ENCODE measurements around the gene TARS2. TPM values are rescaled to one million over a fixed set of nuclear protein-coding genes. Genes with fewer than 3 reads are reported as not detected.

Gene TARS2
- total RNA-seq: 10 to 100 TPM; 29.8 to 33.7 TPM

DNA sequence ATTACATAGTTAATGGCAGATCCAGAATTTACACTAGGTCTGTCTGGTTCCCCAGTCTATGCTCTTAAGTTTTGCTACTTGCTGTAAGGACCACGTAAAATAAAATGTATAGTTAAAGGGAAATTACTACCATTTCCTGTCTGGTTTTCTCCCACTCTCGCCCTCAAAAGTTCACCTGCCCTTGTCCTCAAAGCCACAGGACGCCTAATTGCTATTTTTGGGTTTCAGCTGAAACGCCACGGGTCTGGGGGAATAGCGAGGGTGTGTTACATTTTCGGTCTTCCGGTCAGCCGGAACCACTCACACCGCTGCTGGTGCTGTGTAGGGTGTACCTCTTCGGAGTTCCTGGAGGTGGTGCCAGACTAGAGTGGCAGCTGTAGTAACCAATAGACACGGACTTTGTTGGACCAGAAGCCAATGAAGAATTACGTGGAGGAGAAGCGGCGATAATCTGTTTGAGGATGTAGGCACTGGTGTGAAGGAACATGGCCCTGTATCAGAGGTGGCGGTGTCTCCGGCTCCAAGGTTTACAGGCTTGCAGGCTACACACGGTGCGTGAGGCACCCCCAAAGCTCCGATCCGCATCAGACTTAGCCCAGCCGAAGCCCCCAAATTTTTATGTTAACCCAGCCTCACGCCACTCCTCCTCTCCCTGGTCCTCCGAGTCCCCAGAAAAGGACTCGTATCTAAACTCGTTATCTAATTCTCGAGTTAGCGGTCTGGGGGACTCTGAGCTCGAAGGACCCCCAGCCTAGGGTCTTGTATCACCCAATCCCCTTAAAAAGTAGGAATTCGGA, at the start of gene TARS2:
TSS of gene TARS2 (plus strand) at position 454 of the 797 bp plus-strand sequence. CDS start at position 486, 32 bp downstream.
- ATAC-seq (peak; percentile 100), DNase-seq (peak; percentile 98)
- Mint-ChIP-seq H3K9me3 (ENCODE audit: insufficient read depth) (no peaks in the 10 kb centered on the region), H3K27me3 (ENCODE audit: low read depth) (no peaks in the 10 kb centered on the region), H3K36me3 (ENCODE audit: low read depth) (peaks cover 20% of the 10 kb centered on the region), H3K27ac (peak within 1 kb of the TSS; percentile 95), H3K4me3 (peak within 1 kb of the TSS; percentile 87), H3K4me1 (ENCODE audit: low read depth) (peaks cover 23% of the 10 kb centered on the region)
- ChIA-PET CTCF (interaction anchor here (0.6 to 3.1 kb wide), 5 partner anchors 29 to 232 kb away, joined by 3 to 10 read pairs (median 4); partner anchors contain the start of gene FALEC), POLR2A (interaction anchor here (0.7 to 1.6 kb wide), 6 partner anchors 11 to 123 kb away, joined by 3 to 8 read pairs (median 4); partner anchors contain the start of genes FALEC and RPRD2)

- H3K36me3 Mint-ChIP-seq (ENCODE audit: low read depth): peaks cover 29% of the 10 kb centered on the region
- H3K27me3 Mint-ChIP-seq (ENCODE audit: low read depth): no peaks in the 10 kb centered on the region
- ChIA-PET POLR2A (interaction anchor here (1.0 kb wide), 1 partner anchor 77 kb away, joined by 3 read pairs; the partner anchor contains the start of gene RPRD2), CTCF (interaction anchor here (1.0 to 2.7 kb wide), 3 partner anchors 25 to 186 kb away, joined by 3 to 9 read pairs (median 5); no protein-coding TSS in a partner anchor)
- DNase-seq (no peak), ATAC-seq (no peak)
- peaks cover 3% of the 10 kb centered on the region for H3K4me1 Mint-ChIP-seq (ENCODE audit: low read depth)
- no peaks in the 10 kb centered on the region for H3K9me3 Mint-ChIP-seq (ENCODE audit: insufficient read depth)
- H3K27ac Mint-ChIP-seq: no peak overlapping the region
- H3K4me3 Mint-ChIP-seq: no peak overlapping the region
Observed at GRCh38 chr1:150441121-150441520, 46.1 kb upstream of the TARS2 start.

DNA sequence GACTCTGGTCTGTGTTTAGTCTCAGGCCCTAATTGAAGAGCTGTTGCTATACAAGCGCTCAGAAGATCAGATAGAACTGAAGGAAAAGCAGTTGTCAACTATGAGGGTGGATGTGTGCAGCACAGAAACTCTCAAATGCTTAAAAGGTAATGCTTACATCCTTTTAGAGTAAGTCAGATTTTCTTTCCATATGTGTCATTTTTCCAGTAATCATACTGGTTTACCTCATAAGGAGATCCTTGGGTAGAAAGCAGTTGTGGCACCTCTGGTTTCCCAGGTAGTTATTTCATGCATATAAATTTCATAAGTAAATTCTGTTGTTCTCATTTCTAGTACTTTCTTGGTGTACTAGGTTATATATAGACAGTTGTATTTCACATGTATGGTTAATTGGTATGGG, 43.0 kb upstream of the TARS2 start:
- no peaks in the 10 kb centered on the region for H3K27me3 Mint-ChIP-seq (ENCODE audit: low read depth)
- no peak overlapping the region for H3K4me3 Mint-ChIP-seq
- H3K4me1 Mint-ChIP-seq (ENCODE audit: low read depth): peaks cover 3% of the 10 kb centered on the region
- ATAC-seq (no peak), DNase-seq (no peak)
- CTCF ChIA-PET: interaction anchor here (1.2 to 1.6 kb wide), 2 partner anchors 88 to 188 kb away, joined by 3 to 4 read pairs; no protein-coding TSS in a partner anchor
- H3K27ac Mint-ChIP-seq: no peak overlapping the region
- POLR2A ChIA-PET: no interaction called here
- H3K9me3 Mint-ChIP-seq (ENCODE audit: insufficient read depth): no peaks in the 10 kb centered on the region
- H3K36me3 Mint-ChIP-seq (ENCODE audit: low read depth): peaks cover 45% of the 10 kb centered on the region

DNA sequence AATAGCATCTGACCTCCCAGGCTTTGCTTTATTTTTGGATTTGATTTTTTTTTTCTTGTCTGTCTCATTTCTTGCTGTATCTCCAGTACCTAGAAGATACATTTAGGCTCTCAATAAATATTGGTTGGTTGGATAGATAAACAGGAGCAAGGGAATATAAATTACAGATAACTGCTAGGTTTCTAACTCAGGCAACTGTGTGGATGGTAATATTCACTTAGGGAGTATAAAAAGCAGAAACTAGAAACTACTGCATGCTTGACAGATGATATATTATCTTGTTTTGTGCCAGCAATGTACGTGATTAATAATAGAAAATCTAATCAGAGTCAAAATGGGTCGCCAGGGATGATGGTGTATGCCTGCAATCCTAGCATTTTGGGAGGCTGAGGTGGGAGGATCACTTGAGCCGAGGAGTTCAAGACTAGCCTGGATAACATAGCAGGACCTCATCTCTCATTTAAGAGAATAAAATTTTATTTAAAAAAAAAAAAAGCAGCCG, 31.0 kb upstream of the TARS2 start:
- H3K4me3 Mint-ChIP-seq: no peak overlapping the region
- H3K27ac Mint-ChIP-seq: no peak overlapping the region
- H3K4me1 Mint-ChIP-seq (ENCODE audit: low read depth): peaks cover 4% of the 10 kb centered on the region
- no peaks in the 10 kb centered on the region for H3K9me3 Mint-ChIP-seq (ENCODE audit: insufficient read depth)
- DNase-seq: no peak
- peaks cover 37% of the 10 kb centered on the region for H3K36me3 Mint-ChIP-seq (ENCODE audit: low read depth)
- CTCF ChIA-PET: no interaction called here
- POLR2A ChIA-PET: no interaction called here
- no peaks in the 10 kb centered on the region for H3K27me3 Mint-ChIP-seq (ENCODE audit: low read depth)
- no peak for ATAC-seq

DNA sequence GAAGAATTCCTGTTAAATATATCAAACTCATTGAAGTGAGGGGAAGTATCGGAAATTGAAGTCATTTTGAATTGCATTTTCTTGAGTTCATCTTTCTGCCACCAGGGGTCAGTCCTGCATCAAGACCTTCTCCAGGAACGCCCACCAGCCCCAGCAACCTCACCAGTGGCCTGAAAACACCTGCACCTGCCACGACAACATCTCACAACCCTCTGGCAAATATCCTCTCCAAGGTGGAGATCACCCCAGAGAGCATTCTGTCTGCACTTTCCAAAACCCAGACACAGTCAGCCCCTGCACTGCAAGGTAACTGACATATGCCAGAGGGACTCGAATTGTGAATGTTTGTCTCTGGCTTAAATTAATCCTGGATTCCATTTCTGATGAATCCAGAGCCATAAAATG, 22.8 kb upstream of the TARS2 start:
- CTCF ChIA-PET: interaction anchor here (0.8 kb wide), 1 partner anchor 10 kb away, joined by 3 read pairs; no protein-coding TSS in a partner anchor
- Mint-ChIP-seq H3K9me3 (ENCODE audit: insufficient read depth) (no peaks in the 10 kb centered on the region), H3K36me3 (ENCODE audit: low read depth) (peaks cover 31% of the 10 kb centered on the region), H3K4me1 (ENCODE audit: low read depth) (peaks cover 4% of the 10 kb centered on the region), H3K4me3 (no peak overlapping the region), H3K27ac (no peak overlapping the region), H3K27me3 (ENCODE audit: low read depth) (no peaks in the 10 kb centered on the region)
- POLR2A ChIA-PET: no interaction called here
- ATAC-seq (peak; percentile 81), DNase-seq (peak; percentile 81)

DNA sequence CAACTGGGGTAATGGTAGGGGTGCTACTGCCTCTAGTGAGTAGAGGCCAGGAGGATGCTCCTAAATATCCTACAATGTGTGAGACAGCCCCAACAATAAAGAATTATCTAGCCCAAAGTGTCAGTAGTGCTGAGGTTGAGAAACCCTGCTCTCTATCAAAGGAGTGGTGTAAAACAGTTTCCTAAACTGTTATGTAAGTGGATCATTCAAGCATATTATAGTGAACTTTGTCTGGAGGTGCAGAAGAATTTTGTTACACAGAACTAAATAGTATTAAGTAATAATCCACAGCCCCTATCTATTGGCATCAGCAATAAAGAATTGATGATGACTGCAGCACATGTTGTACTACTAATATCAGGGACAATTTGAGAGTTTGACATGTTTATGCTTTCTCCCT, 20.3 kb upstream of the TARS2 start:
- DNase-seq (no peak), ATAC-seq (no peak)
- ChIA-PET POLR2A (no interaction called here), CTCF (no interaction called here)
- Mint-ChIP-seq H3K27ac (no peak overlapping the region), H3K9me3 (ENCODE audit: insufficient read depth) (no peaks in the 10 kb centered on the region), H3K36me3 (ENCODE audit: low read depth) (peaks cover 42% of the 10 kb centered on the region), H3K27me3 (ENCODE audit: low read depth) (no peaks in the 10 kb centered on the region), H3K4me3 (no peak overlapping the region), H3K4me1 (ENCODE audit: low read depth) (peaks cover 4% of the 10 kb centered on the region)

DNA sequence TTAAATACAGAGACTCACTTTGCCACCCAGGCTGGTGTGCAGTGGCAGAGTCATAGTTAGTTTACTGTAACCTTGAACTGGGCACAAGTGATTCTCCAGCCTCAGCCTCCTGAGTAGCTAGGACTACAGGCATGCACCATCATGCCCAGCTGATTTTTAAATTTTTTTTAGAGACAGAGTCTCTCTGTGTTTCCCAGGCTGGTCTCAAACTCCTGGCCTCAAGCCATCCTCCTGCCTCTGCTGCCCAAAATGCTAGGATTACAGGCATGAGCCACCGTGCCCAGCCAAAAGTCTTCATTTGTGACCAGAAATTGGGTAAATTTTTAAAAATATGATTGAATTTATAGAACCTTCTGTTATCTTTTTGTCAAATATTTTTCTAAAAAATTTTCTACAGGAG, 17.9 kb upstream of the TARS2 start:
- Mint-ChIP-seq H3K4me1 (ENCODE audit: low read depth) (peaks cover 2% of the 10 kb centered on the region), H3K9me3 (ENCODE audit: insufficient read depth) (no peaks in the 10 kb centered on the region), H3K36me3 (ENCODE audit: low read depth) (peaks cover 46% of the 10 kb centered on the region), H3K27me3 (ENCODE audit: low read depth) (no peaks in the 10 kb centered on the region), H3K4me3 (no peak overlapping the region), H3K27ac (no peak overlapping the region)
- no peak for DNase-seq
- no peak for ATAC-seq
- POLR2A ChIA-PET: no interaction called here
- CTCF ChIA-PET: no interaction called here

DNA sequence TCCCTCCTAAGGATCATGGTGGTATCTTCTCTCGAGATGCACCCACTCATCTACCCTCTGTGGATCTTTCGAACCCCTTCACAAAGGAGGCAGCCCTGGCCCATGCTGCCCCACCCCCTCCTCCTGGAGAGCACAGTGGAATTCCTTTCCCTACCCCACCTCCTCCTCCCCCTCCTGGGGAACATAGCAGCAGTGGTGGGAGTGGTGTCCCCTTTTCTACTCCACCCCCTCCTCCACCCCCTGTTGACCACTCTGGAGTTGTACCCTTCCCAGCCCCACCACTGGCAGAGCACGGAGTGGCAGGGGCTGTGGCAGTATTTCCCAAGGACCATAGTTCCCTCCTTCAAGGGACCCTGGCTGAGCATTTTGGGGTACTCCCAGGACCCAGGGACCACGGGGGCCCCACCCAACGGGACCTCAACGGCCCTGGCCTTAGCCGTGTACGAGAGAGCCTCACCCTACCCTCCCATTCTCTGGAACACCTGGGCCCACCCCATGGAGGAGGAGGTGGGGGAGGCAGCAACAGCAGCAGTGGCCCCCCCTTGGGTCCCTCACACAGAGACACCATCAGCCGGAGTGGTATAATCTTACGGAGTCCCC, 14.5 kb upstream of the TARS2 start:
- POLR2A ChIA-PET: no interaction called here
- DNase-seq (no peak), ATAC-seq (no peak)
- CTCF ChIA-PET: no interaction called here
- no peak overlapping the region for H3K4me3 Mint-ChIP-seq
- no peaks in the 10 kb centered on the region for H3K4me1 Mint-ChIP-seq (ENCODE audit: low read depth)
- no peaks in the 10 kb centered on the region for H3K9me3 Mint-ChIP-seq (ENCODE audit: insufficient read depth)
- H3K36me3 Mint-ChIP-seq (ENCODE audit: low read depth): peaks cover 30% of the 10 kb centered on the region
- no peaks in the 10 kb centered on the region for H3K27me3 Mint-ChIP-seq (ENCODE audit: low read depth)
- no peak overlapping the region for H3K27ac Mint-ChIP-seq

- Mint-ChIP-seq H3K4me1 (ENCODE audit: low read depth) (no peaks in the 10 kb centered on the region), H3K27ac (no peak overlapping the region), H3K4me3 (no peak overlapping the region), H3K27me3 (ENCODE audit: low read depth) (no peaks in the 10 kb centered on the region), H3K36me3 (ENCODE audit: low read depth) (peaks cover 30% of the 10 kb centered on the region), H3K9me3 (ENCODE audit: insufficient read depth) (no peaks in the 10 kb centered on the region)
- CTCF ChIA-PET: no interaction called here
- no peak for DNase-seq
- ATAC-seq: no peak
- POLR2A ChIA-PET: no interaction called here
Observed at GRCh38 chr1:150473659-150474058, 13.6 kb upstream of the TARS2 start.

- no peak for ATAC-seq
- Mint-ChIP-seq H3K36me3 (ENCODE audit: low read depth) (peaks cover 30% of the 10 kb centered on the region), H3K9me3 (ENCODE audit: insufficient read depth) (no peaks in the 10 kb centered on the region), H3K27ac (no peak overlapping the region), H3K27me3 (ENCODE audit: low read depth) (peaks cover 2% of the 10 kb centered on the region), H3K4me1 (ENCODE audit: low read depth) (no peaks in the 10 kb centered on the region), H3K4me3 (no peak overlapping the region)
- CTCF ChIA-PET: interaction anchor here (0.6 kb wide), 1 partner anchor 344 kb away, joined by 3 read pairs; no protein-coding TSS in a partner anchor
- POLR2A ChIA-PET: no interaction called here
- no peak for DNase-seq
Observed at GRCh38 chr1:150474869-150475268, 12.3 kb upstream of the TARS2 start.

DNA sequence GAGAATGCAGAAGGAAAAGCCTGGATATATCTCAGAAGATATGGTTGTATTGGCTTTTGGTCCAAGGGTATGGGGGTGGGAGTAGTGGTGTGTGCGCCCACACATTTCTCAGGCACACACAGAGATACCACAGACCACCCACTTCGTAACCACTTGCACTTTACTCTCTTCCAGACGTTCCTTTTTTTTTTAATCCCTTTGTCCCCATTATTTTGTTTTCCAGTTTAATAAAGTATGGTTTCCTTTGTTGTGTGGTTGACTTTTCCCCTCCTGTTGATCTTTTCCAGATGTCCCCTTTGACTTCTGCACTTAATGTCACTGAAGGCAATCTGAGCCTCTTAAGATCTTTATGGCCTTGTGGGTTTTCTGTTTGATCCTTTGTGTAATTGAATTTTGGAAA, 10.5 kb upstream of the TARS2 start:
- Mint-ChIP-seq H3K27me3 (ENCODE audit: low read depth) (peaks cover 4% of the 10 kb centered on the region), H3K27ac (no peak overlapping the region), H3K4me1 (ENCODE audit: low read depth) (no peaks in the 10 kb centered on the region), H3K36me3 (ENCODE audit: low read depth) (peaks cover 13% of the 10 kb centered on the region), H3K4me3 (no peak overlapping the region), H3K9me3 (ENCODE audit: insufficient read depth) (no peaks in the 10 kb centered on the region)
- ATAC-seq (no peak), DNase-seq (no peak)
- CTCF ChIA-PET: interaction anchor here (1.6 kb wide), 1 partner anchor 14 kb away, joined by 7 read pairs; no protein-coding TSS in a partner anchor
- POLR2A ChIA-PET: no interaction called here

GRCh38 chr1:150477320-150477719, 9.9 kb upstream of the TARS2 start:
- no peaks in the 10 kb centered on the region for H3K4me1 Mint-ChIP-seq (ENCODE audit: low read depth)
- H3K36me3 Mint-ChIP-seq (ENCODE audit: low read depth): peaks cover 8% of the 10 kb centered on the region
- no peaks in the 10 kb centered on the region for H3K9me3 Mint-ChIP-seq (ENCODE audit: insufficient read depth)
- CTCF ChIA-PET: no interaction called here
- DNase-seq (no peak), ATAC-seq (no peak)
- no peak overlapping the region for H3K4me3 Mint-ChIP-seq
- H3K27ac Mint-ChIP-seq: no peak overlapping the region
- H3K27me3 Mint-ChIP-seq (ENCODE audit: low read depth): peaks cover 4% of the 10 kb centered on the region
- POLR2A ChIA-PET: no interaction called here

Data from activated CD8-positive, alpha-beta T cell treated with anti-CD3 and anti-CD28 coated beads, Interleukin-2, amount 10 ng/mL, durations not matched to agents 7 days and 5 days (primary cell).